ENCODE results near the gene MPPED1. TPM values are rescaled to one million over a fixed set of nuclear protein-coding genes. Genes with fewer than 3 reads are reported as not detected.

The MPPED1 gene
- total and polyA plus RNA-seq, 2 donors (not counting 3 experiments of a cell fraction or from before 2014, with no cell fraction given): not detected

DNA sequence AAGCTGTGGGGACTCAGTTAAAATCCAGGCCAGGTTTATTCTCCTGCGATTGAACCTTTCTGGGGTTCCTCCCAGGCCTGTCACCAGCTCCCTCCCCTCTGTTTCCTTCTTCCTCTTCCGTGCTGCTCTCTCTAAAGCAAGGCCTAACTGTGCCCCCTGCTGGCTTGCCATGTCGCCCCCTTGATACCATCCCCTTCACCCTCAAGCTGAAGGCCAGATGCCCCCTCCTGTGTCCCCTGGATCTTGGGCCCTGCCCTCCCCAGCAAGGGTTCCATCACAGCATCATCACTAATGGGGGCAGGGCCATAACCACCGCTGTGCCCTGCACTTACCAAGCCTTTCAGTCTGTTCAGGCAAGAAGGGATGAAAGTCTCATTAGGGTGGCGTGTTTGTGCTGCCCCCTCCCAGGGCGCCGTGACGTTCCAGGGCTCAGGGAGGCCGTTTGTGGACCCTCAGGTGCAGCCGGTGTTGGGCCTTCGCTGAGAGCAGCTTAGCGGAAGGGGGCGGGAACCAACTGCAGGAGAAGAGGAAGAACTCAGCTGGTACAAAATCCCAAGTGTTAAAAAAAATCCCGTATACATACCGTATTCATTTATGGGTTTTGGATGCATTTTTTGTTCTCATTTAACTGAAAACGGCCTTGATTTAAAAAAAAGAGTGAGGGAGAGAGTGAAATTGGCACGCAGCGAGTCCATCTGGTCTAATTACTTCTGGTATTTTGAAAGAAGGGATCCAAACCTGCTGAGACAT is 69.9 kb downstream of the MPPED1 start:
- no peak for DNase-seq (ENCODE audit: low read depth, low spot score)

DNA sequence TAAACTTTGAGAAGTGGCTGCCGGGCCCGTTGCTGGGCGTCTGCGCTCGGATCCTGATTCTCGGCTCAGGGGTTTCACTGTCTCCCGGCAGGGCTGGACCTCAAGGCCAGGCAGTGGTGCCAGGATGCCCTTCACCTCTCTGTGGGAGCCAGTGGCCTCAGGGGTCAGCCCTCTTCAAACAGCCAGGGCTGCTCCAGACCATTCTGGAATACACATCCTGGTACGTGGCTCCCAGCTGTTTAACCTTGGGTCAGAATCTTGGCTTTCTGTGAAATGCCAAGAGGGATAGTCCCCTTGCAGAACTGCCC is 70.5 kb downstream of the MPPED1 start:
- FAIRE-seq (no peak), DNase-seq (ENCODE audit: low read depth, low spot score) (no peak)
- Histone ChIP-seq H3K27ac (ENCODE audit: insufficient read depth, low read depth, low read length) (no peak overlapping the region), H3K27me3 (ENCODE audit: control insufficient read depth in 2 of 2, insufficient read depth in 2 of 2, low read length in 2 of 2) (no peaks in the 10 kb centered on the region), H3K9ac (replicated peaks; ENCODE audit: extremely low read depth, insufficient read depth, low read length) (no peak overlapping the region), H3K36me3 (ENCODE audit: control insufficient read depth in 2 of 2, extremely low read depth in 1 of 2, insufficient read depth in 2 of 2, low read length in 2 of 2) (no peaks in the 10 kb centered on the region), H3K79me2 (ENCODE audit: control insufficient read depth, insufficient read depth, low read length) (no peaks in the 10 kb centered on the region), H3K4me2 (ENCODE audit: insufficient read depth, low read length) (no peak overlapping the region), H3K9me1 (replicated peaks; ENCODE audit: control insufficient read depth, extremely low read depth, insufficient read depth, low read length) (no peaks in the 10 kb centered on the region), H4K20me1 (replicated peaks; ENCODE audit: control insufficient read depth, extremely low read depth, insufficient read depth, low read length) (no peaks in the 10 kb centered on the region), H3K4me3 (replicated peaks in 1 of 3; ENCODE audit: insufficient read depth in 1 of 3, low read depth in 1 of 3, low read length in 3 of 3) (no peak overlapping the region), H3K9me3 (replicated peaks; ENCODE audit: control insufficient read depth, insufficient read depth, low read length) (no peaks in the 10 kb centered on the region), H3K4me1 (ENCODE audit: control insufficient read depth, extremely low read depth, insufficient read depth, low read length) (no peaks in the 10 kb centered on the region), H2AFZ (ENCODE audit: low read depth, low read length) (no peak overlapping the region)
- ChIA-PET CTCF (no interaction called here), POLR2A (no interaction called here)
- intact Hi-C loops (cut with micrococcal nuclease): no loop called here
- dilution Hi-C loops (cut with MboI; ENCODE audit: extremely low pct_ligation_motif_present, low sequenced_read_pairs): no loop called here
- no peak for TF ChIP-seq FOS (IDR thresholded peaks at IDR 0.05; ENCODE audit: borderline replicate concordance, insufficient read depth, low read length)
- TF ChIP-seq POLR2AphosphoS5 (IDR thresholded peaks at IDR 0.05; ENCODE audit: insufficient read depth, low read depth, low read length): no peak
- TF ChIP-seq EZH2 (IDR thresholded peaks at IDR 0.05; ENCODE audit: borderline replicate concordance, low read depth, low read length, severe bottlenecking): no peak
- TF ChIP-seq MYC (IDR thresholded peaks at IDR 0.05; ENCODE audit: low read depth, low read length): no peak
- no peak for TF ChIP-seq MAX (IDR thresholded peaks at IDR 0.05; ENCODE audit: insufficient read depth, insufficient read length)
- TF ChIP-seq GATA2 (IDR thresholded peaks at IDR 0.05; ENCODE audit: insufficient read depth, insufficient read length, low read depth, low read length): no peak
- TF ChIP-seq JUN (IDR thresholded peaks at IDR 0.05; ENCODE audit: borderline replicate concordance, insufficient read depth, insufficient read length, low read depth): no peak
- TF ChIP-seq POLR2A (IDR thresholded peaks at IDR 0.05; ENCODE audit: low read depth, low read length): no peak
- TF ChIP-seq CTCF (IDR thresholded peaks at IDR 0.05; ENCODE audit: extremely low read depth in 1 of 2, insufficient read depth in 1 of 2, low read depth in 1 of 2, low read length in 2 of 2): no peak
- no TSS peak for BruUV-seq (replicated peaks)

More for the DNA sequence above, 69.9 kb downstream of the MPPED1 start:
- BruUV-seq (replicated peaks): no TSS peak
- no peaks in the 10 kb centered on the region for H3K4me1 ChIP-seq (ENCODE audit: control insufficient read depth, extremely low read depth, insufficient read depth, low read length)
- no peaks in the 10 kb centered on the region for H3K36me3 ChIP-seq (ENCODE audit: control insufficient read depth in 2 of 2, extremely low read depth in 1 of 2, insufficient read depth in 2 of 2, low read length in 2 of 2)
- no peak for FAIRE-seq
- CTCF ChIA-PET: interaction anchor here (1.0 kb wide), 1 partner anchor 250 kb away, joined by 4 read pairs; no protein-coding TSS in a partner anchor
- no peak overlapping the region for H3K9ac ChIP-seq (replicated peaks; ENCODE audit: extremely low read depth, insufficient read depth, low read length)
- intact Hi-C loops (cut with micrococcal nuclease): no loop called here
- H3K4me3 ChIP-seq (replicated peaks in 1 of 3; ENCODE audit: insufficient read depth in 1 of 3, low read depth in 1 of 3, low read length in 3 of 3): no peak overlapping the region
- no peak for TF ChIP-seq FOS (IDR thresholded peaks at IDR 0.05; ENCODE audit: borderline replicate concordance, insufficient read depth, low read length)
- TF ChIP-seq JUN (IDR thresholded peaks at IDR 0.05; ENCODE audit: borderline replicate concordance, insufficient read depth, insufficient read length, low read depth): no peak
- TF ChIP-seq POLR2AphosphoS5 (IDR thresholded peaks at IDR 0.05; ENCODE audit: insufficient read depth, low read depth, low read length): no peak
- TF ChIP-seq MAX (IDR thresholded peaks at IDR 0.05; ENCODE audit: insufficient read depth, insufficient read length): no peak
- no peak for TF ChIP-seq GATA2 (IDR thresholded peaks at IDR 0.05; ENCODE audit: insufficient read depth, insufficient read length, low read depth, low read length)
- H3K27ac ChIP-seq (ENCODE audit: insufficient read depth, low read depth, low read length): no peak overlapping the region
- no peaks in the 10 kb centered on the region for H3K9me3 ChIP-seq (replicated peaks; ENCODE audit: control insufficient read depth, insufficient read depth, low read length)
- dilution Hi-C loops (cut with MboI; ENCODE audit: extremely low pct_ligation_motif_present, low sequenced_read_pairs): no loop called here
- no peak overlapping the region for H3K4me2 ChIP-seq (ENCODE audit: insufficient read depth, low read length)
- POLR2A ChIA-PET: no interaction called here
- H4K20me1 ChIP-seq (replicated peaks; ENCODE audit: control insufficient read depth, extremely low read depth, insufficient read depth, low read length): no peaks in the 10 kb centered on the region
- H3K27me3 ChIP-seq (ENCODE audit: control insufficient read depth in 2 of 2, insufficient read depth in 2 of 2, low read length in 2 of 2): no peaks in the 10 kb centered on the region
- no peaks in the 10 kb centered on the region for H3K9me1 ChIP-seq (replicated peaks; ENCODE audit: control insufficient read depth, extremely low read depth, insufficient read depth, low read length)
- H3K79me2 ChIP-seq (ENCODE audit: control insufficient read depth, insufficient read depth, low read length): no peaks in the 10 kb centered on the region
- H2AFZ ChIP-seq (ENCODE audit: low read depth, low read length): no peak overlapping the region
